Sigmoid colon (tissue), 4 donors: ENCODE measurements around the gene NXPH2.

Source experiments
- POLR2AphosphoS5 ChIP-seq, 4 donors: sonication (generic); formaldehyde crosslinking; IDR thresholded peaks; one replicate each; pipeline ENCODE4 v1.6.1; 2017; ENCODE audit warnings: antibody characterized with exemption in 4 of 4
- TF ChIP-seq, protein P1 (sequence below), 4 experiments: fragments of 450-650 bp in 3 of 4; fragments of 200-600 bp in 1 of 4; IDR thresholded peaks; one replicate each; pipeline ENCODE4 v1.5.1; 2016 to 2019; ENCODE audit warnings: antibody characterized with exemption in 4 of 4, mild to moderate bottlenecking in 3 of 4, moderate library complexity in 2 of 4

DNA sequence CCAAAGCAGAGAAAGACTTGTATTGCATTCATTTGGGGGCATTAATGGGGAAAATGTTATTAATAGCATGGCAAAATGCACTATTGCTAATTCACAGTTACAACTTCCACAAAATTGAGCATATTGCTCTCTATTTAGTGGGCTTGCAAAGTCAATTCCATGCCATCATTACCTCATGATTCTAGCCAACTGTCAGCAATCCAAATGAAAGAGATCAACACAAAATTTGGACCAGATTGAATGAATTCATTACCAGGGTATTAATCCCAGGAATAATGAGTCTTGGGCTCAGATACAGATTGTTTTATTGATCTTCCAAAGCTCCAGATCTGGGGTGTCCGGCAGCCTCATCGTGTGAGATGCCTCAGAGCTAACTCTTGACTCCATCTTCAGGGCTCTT lies 38.3 kb downstream of the NXPH2 start:
- TF ChIP-seq, protein P1, sequence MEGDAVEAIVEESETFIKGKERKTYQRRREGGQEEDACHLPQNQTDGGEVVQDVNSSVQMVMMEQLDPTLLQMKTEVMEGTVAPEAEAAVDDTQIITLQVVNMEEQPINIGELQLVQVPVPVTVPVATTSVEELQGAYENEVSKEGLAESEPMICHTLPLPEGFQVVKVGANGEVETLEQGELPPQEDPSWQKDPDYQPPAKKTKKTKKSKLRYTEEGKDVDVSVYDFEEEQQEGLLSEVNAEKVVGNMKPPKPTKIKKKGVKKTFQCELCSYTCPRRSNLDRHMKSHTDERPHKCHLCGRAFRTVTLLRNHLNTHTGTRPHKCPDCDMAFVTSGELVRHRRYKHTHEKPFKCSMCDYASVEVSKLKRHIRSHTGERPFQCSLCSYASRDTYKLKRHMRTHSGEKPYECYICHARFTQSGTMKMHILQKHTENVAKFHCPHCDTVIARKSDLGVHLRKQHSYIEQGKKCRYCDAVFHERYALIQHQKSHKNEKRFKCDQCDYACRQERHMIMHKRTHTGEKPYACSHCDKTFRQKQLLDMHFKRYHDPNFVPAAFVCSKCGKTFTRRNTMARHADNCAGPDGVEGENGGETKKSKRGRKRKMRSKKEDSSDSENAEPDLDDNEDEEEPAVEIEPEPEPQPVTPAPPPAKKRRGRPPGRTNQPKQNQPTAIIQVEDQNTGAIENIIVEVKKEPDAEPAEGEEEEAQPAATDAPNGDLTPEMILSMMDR (IDR thresholded peaks at IDR 0.05): no peak
- no peak for TF ChIP-seq POLR2AphosphoS5 (IDR thresholded peaks at IDR 0.05)
